OCI-M2 (cell line): ENCODE measurements around the gene LHX1.

Source experiments
- DNase-seq: peaks from one replicate; lab custom pipeline; 2025; ENCODE audit not compliant: unreplicated experiment; lab: John Stamatoyannopoulos, UW

LHX1 gene

DNA sequence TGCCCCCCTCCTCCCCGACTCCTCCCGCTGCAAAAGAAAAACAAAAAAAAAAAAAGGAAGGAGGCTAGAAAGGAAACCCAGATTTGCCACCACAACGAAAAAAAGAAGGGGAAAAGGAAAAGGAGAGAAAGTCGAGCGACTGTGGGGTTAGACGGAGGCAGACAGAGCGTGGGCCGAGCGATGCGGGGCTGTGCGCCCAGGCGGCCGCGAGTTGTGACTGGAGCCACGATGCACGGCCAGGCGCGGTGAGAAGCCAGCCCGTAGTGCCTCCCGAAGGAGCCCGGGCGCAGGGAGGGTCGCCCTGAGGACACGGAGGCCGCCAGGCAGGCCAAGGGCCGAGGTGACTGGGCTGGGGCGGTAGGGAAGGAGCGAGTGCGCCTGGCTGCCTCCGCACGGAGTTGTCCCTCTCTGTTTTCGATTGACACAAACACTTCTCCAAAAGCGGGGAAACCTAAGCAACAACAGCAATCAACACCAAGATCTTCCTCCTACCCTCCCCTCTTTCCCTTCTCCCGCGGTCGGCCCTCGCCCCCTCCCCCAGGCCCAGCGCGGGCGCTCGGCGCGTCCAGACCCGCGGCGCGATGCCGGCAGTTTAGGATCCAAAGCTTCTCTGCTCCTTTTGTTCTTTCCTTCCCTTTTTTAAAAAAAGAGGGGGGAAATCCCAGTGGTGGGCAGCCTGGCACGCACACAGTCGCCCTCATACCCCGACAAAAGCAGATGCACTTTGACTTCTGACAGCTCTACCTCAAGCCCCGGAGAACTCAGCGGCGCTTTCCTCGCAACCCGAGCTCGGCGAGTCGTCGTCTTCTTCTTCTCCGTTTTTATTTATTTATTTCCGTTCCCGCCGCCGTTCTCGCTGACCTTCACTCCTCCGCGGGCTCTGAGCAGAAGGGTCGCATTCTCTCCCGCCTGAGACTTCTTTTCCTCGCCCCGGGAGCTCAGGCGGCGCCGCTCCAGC lies at the start of gene LHX1:
TSS of gene LHX1 (plus strand) at position 475 of the 958 bp plus-strand sequence. CDS start 723 bp downstream, outside the sequence.
- no peak for DNase-seq

DNA sequence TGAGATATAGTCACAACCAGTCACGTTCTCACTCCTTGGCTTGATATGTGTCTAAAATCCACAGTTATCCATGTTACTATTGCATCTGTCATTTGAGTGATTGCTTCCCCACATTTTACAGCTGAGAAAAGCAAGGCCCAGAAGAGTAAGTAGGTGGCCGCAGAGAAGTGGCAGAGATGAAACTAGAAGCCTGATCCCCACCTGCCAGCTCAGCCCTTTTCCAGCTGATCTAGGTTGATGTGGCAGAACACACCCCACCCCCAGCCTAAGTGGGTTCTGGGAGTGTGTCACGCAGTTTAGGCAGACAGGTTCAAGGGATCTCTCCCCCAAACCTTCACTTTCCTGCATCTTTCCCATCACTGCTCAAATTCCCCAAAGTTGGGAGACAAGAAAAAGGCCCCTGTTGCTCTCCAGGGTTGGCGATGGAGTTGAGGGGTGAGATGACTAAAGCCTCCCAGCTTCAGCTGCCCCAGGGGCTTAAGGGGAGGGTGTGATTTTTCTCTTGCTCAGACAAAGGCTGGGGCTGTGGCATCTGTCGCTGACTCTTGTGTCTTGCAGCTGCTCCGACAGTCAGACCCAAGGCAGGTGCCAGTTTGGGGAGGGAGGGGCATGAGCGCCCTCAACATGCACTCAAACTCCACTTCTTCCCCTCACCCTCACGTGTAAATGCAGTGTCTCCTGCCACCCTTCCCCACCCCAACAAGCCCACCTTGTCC lies 48.9 kb upstream of the LHX1 start:
- DNase-seq = no peak

GRCh38 chr17:36889770-36890349 lies 47.4 kb upstream of the LHX1 start:
- DNase-seq = no peak

DNA sequence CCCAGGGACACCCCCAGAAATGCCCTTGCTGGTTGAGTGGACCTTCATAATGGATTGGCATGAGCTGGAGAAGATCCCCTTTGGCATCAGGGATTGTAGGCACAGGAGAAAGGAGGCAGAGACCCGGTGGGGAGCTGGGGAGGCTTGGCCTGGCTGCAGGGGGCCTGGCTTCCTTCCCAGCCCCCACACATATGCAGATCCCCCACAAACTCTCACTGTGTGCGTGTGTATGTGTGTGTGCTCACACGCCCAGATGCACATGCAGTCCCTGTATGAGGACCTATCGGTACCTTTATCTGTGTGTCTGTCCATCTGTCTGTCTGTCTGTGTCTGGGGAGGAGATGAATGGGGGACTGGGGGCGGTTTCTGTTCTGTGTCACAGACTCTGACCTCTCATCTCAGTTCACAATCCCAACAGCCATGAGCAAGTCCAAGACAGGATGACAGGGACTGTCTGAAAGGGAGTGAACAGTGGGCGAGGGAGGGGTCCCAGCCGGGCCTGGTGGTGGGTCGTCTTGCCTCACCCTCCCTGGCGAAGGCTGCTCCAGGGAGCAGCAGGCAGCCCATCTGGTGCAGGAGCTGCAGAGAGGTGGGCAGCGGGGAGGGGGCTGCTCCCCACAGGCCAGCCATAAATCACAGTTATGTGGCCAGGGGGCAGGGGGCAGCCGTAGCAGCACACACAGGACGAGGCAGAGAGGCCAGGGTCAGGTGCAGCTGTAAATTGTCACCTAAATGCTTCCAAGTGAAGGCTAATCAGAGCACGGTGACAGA lies 46.7 kb upstream of the LHX1 start:
- no peak for DNase-seq

DNA sequence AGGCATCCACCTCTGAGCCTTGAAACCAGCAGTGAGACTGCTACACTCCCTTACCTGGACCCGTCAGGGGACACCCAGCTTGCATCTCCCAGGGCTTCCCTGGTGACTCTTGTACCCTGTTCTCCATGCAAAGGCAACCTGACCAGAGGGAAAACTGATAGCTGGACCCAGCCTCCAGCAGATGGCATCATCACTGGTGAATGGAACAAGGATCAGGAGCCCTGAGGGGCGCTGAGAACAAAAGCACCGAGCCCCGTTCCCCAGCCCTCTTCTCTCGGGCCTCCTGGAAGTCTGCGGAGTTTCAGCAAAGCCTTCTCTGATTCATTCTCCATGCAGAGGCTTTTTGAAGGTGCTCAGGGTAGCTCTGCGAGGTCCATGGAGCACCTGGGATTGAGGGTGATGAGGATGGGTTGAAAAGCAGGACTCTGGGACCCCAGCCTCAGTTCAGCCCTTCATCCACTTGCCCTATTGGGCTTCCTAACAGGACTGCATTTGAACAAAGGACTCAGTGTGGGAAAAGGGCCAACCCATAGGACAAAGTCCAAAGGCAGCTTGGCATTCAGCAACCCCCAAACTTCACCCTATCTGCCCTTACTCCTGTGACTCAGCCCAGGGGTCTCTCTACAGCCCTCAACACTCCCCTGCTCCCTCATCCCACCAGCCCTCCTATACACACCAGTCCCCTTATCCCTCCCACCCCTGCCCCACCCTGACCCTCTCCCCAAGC lies 45.0 kb upstream of the LHX1 start:
- DNase-seq = no peak

GRCh38 chr17:36894177-36894576 lies 43.1 kb upstream of the LHX1 start:
- no peak for DNase-seq

- DNase-seq = no peak
Observed at GRCh38 chr17:36894925-36895324, 42.4 kb upstream of the LHX1 start.

DNA sequence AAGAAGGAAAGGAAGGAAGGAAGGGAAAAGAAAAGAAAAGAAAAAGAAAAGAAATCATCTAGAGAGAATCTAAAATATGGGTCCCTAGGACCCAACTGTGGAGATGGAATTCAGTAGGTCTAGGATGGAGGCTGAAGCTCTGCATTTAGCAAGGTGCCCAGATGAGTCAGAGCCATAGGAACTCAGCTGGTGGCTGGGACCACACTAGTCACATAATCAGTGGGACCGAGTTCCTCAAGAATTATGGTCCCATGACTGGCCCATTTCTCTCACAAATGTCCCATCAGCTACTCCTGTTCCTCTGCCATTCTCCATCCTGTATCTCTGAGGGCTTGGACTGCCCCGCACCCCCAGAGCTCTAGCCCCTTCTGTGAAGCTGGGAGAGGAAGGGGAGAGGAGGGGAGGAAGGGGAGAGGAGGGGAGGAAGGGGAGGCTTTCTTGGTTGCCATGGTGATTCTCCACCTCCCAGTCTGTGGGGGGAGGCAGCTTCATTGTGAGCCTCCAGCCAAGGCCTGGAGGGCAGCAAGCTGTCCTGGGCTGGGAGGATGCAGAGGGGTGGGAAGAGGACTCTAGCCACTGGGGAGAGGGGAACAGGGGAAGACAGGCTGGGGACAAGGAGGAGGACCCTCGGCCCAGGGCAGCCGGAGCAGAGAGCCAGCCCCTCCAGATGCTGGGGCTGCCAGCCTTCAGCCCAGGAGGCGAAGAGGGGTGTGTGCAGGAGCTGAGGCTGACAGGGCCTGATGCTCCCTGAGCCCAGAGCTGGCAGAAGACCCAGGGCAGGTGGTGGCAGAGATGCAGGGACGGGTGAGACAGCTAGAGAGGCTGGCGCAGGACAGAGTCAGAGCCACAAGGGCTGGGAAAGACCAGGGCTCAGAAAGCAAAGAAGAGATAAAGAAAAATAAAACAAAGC lies 37.8 kb upstream of the LHX1 start:
- DNase-seq = no peak

GRCh38 chr17:36900160-36900512 lies 37.1 kb upstream of the LHX1 start:
- no peak for DNase-seq

- no peak for DNase-seq
Observed at GRCh38 chr17:36901506-36901905, 35.8 kb upstream of the LHX1 start.

- no peak for DNase-seq
Observed at GRCh38 chr17:36907407-36907806, 29.9 kb upstream of the LHX1 start.

GRCh38 chr17:36910513-36910912 lies 26.8 kb upstream of the LHX1 start:
- no peak for DNase-seq

DNA sequence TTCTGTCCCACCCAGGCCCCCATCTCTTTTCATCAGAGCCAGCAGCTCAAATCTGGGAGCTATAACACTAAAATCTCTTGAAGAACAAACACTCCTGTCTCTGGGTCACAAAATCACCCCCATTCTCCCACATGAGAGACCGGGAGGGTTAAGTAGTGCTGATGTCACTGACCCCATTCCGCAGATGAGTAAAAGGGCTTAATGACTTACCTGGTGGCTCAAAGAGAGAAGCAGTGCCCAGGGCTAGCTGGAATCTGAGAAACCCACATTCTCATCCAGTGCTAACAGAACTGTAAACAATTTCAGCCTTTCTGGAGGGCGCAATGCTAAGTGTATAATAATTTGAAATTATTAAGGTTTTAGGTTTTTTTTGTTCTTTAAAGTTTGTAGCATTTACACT lies 26.3 kb upstream of the LHX1 start:
- DNase-seq = no peak

- no peak for DNase-seq
Observed at GRCh38 chr17:36913132-36913531, 24.1 kb upstream of the LHX1 start.

- DNase-seq = no peak
Observed at GRCh38 chr17:36918211-36918691, 19.0 kb upstream of the LHX1 start.

DNA sequence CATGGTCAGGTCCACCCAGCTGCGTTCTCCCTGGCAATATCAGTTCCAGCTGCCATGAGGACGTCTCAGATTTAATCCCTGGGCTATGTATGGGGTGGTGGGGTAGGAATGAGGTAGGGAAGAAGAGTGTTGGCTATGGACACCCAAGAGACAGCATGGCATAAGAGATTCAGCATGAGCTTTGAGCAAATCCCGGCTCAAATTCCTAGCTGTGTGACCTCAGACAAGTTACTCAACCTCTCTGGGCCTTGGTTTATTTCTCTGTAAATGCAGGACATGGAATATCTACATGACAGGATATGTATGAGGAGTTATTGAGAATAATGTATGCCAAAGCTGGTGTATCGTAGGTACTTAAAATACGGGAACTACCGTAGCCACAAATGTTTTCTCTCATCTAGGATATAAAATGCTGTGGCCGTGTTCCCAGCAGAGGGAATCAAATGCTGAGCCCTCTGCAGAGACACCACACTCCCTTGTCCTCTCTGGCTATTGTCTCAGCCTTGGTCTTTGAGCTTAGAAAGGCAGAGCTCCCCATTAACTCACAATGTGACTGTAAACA lies 17.8 kb upstream of the LHX1 start:
- DNase-seq = no peak

DNA sequence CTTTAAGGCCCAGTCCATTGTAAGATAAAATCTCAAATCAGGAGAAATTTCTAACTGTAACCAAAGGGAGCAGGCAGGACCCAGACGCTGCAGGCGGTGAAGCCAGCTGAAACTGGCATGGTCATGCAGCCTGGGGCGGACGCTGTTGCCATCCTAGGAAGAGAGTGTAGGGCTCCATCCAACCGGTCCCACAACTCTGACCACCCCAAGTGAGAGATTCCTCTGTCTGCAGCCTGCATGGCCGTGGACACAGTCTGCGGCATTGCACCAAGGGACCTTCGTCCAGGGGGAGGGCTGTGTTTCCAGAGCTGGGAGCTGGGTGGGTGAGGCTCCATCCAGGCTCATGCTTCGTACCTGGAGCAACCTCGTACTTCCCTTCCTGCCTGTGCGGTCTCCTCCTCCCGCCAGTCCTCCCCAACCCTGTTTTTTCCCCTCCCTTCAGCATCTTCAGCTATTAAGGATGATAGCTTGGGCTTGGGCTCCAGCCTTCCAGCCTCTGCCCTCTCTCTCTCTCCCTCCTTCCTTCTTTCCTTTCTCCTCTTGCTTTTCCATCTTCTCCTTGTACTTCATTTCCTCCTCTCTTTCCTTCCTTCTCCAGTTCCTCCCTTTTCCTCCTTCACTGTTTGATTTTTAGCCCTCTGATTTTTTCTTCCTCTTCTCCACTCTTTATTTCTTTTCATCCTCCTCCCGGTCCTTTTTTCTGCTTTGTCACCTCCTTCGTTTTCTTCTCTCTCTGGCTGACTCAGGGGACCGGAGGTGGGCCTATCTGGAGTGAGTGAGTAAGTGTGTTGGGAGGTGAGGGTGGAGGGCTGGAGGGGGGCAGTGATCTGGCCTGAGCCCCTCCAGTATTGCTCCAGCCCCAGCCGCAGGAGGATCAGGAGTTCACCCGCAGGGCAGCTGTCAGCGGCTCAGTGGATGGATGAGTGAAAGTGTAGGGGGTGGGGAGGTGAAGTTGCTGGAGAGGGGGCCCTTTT lies 17.0 kb upstream of the LHX1 start:
- no peak for DNase-seq
